HUDEP-2 (cell line): ENCODE measurements around the gene YJEFN3.

Source experiments
- DNase-seq, 76 experiments: peaks; one replicate each; lab custom pipeline; 2025; ENCODE audit not compliant: unreplicated experiment in 76 of 76; lab: John Stamatoyannopoulos, UW

The YJEFN3 gene

GRCh38 chr19:19515642-19516519, 12.8 kb upstream of the YJEFN3 start, which contains the start of gene NDUFA13:
Gene NDUFA13 (plus strand): TSS chr19:19516225. CDS start chr19:19516239, 14 bp downstream.
- DNase-seq, result peak in 75 of 76 experiments; percentile 54 to 98 (median 91)

- DNase-seq, result no peak
These were observed 11.5 kb upstream of the YJEFN3 start for GRCh38 chr19:19517235-19517619.

GRCh38 chr19:19520989-19521388, 7.7 kb upstream of the YJEFN3 start:
- no peak for DNase-seq

GRCh38 chr19:19523177-19523576, 5.5 kb upstream of the YJEFN3 start:
- DNase-seq, result no peak

GRCh38 chr19:19524053-19524452, 4.7 kb upstream of the YJEFN3 start:
- no peak for DNase-seq

- DNase-seq, result no peak
These were observed 2.9 kb upstream of the YJEFN3 start for GRCh38 chr19:19525611-19526380.

GRCh38 chr19:19526581-19527370, 1.9 kb upstream of the YJEFN3 start:
- DNase-seq, result no peak

GRCh38 chr19:19527371-19527656, 1.4 kb upstream of the YJEFN3 start:
- no peak for DNase-seq

- DNase-seq, result no peak
These were observed 761 bp upstream of the YJEFN3 start for GRCh38 chr19:19527674-19528625.

GRCh38 chr19:19529783-19530422, 1.2 kb downstream of the YJEFN3 start:
- no peak for DNase-seq

- no peak for DNase-seq
These were observed 1.7 kb downstream of the YJEFN3 start for GRCh38 chr19:19530423-19530804.

- DNase-seq, result no peak
These were observed 2.2 kb downstream of the YJEFN3 start for GRCh38 chr19:19530889-19531288.

GRCh38 chr19:19531951-19532805, 3.5 kb downstream of the YJEFN3 start:
- peak in 64 of 76 experiments; percentile 8 to 84 (median 67) for DNase-seq

- no peak for DNase-seq
These were observed 4.3 kb downstream of the YJEFN3 start for GRCh38 chr19:19532806-19533701.

- peak in 12 of 76 experiments; percentile 10 to 41 (median 20) for DNase-seq
These were observed 5.1 kb downstream of the YJEFN3 start for GRCh38 chr19:19533841-19534240.

GRCh38 chr19:19534556-19535265, 6.0 kb downstream of the YJEFN3 start:
- DNase-seq, result no peak
